ENCODE results near the gene RANBP3.

DNA sequence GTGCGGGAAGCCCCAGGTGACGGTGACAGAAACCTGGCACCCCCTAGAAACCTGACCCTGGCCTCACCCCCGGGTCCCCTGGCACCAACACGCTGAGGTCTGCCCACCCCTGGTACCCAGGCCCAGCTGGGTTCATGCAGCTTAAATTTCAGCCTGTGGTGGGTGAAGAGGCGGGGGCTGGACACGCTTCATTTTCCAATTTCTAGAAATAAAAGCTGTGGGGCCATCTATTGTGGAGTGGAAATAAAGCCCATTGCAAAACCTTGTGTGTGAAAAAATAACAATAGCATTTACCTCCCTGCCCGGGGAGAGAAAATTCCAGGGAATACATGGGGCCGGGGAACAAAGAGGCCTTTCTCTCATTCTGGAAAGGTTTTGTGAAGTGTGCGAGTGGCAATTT lies 100.1 kb downstream of the RANBP3 start:
- no peak for TF ChIP-seq EZH2phosphoT487 (IDR thresholded peaks at IDR 0.05; ENCODE audit: borderline replicate concordance, low read depth, low read length)
- TF ChIP-seq, protein P1, sequence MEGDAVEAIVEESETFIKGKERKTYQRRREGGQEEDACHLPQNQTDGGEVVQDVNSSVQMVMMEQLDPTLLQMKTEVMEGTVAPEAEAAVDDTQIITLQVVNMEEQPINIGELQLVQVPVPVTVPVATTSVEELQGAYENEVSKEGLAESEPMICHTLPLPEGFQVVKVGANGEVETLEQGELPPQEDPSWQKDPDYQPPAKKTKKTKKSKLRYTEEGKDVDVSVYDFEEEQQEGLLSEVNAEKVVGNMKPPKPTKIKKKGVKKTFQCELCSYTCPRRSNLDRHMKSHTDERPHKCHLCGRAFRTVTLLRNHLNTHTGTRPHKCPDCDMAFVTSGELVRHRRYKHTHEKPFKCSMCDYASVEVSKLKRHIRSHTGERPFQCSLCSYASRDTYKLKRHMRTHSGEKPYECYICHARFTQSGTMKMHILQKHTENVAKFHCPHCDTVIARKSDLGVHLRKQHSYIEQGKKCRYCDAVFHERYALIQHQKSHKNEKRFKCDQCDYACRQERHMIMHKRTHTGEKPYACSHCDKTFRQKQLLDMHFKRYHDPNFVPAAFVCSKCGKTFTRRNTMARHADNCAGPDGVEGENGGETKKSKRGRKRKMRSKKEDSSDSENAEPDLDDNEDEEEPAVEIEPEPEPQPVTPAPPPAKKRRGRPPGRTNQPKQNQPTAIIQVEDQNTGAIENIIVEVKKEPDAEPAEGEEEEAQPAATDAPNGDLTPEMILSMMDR (conservative IDR thresholded peaks at IDR 0.05; ENCODE audit: low read length): no peak
